Caco-2 (cell line): ENCODE measurements around the gene AGAP1. TPM values are rescaled to one million over a fixed set of nuclear protein-coding genes. Genes with fewer than 3 reads are reported as not detected.

Source experiments
- BruUV-seq: library from RNA; stranded (reverse); fragments of 400-500 nt; replicated peaks from 2 replicates; lab custom pipeline; 2021; lab: Mats Ljungman, UMichigan
- CTCF ChIA-PET: fragments of 300-600 bp; sonication (Branson Sonifier 250); formaldehyde crosslinking; loops from one replicate; lab custom pipeline; 2022; ENCODE audit warnings: antibody characterized with exemption; lab: Charles Lee
- POLR2A ChIA-PET: fragments of 300-600 bp; sonication (Branson Sonifier 250); formaldehyde crosslinking; loops from one replicate; lab custom pipeline; 2022; ENCODE audit warnings: antibody characterized with exemption; lab: Charles Lee
- DNase-seq, 2 experiments: peaks; one replicate each; pipeline versions ENCODE4 v3.0.0 to v3.0.0-alpha.2; 2020 to 2022
- H3K27me3 ChIP-seq: replicated peaks from 2 replicates; pipeline ENCODE4 v1.6.0; 2011; ENCODE audit warnings: low read length; ENCODE audit not compliant: control insufficient read depth, insufficient read depth
- H3K36me3 ChIP-seq: 2 replicates; pipeline ENCODE4 v1.5.1; 2011; ENCODE audit warnings: low read length; ENCODE audit not compliant: control insufficient read depth, insufficient read depth
- H3K4me1 ChIP-seq: fragments of 250-450 bp; sonication (Bioruptor Pico); 2 replicates; pipeline ENCODE4 v1.5.1; 2020; ENCODE audit warnings: mild to moderate bottlenecking
- H3K4me3 ChIP-seq: 2 replicates; pipeline ENCODE4 v1.5.1; 2011; ENCODE audit warnings: low read depth, mild to moderate bottlenecking, control low read depth, low read length
- H3K9me3 ChIP-seq: fragments of 250-450 bp; sonication (Bioruptor Pico); 2 replicates; pipeline ENCODE4 v1.5.1; 2020; ENCODE audit warnings: mild to moderate bottlenecking, moderate library complexity
- H3K27ac Mint-ChIP-seq: one replicate; pipeline ENCODE4 v1.8.0; 2022; ENCODE audit warnings: mixed read lengths; ENCODE audit not compliant: unreplicated experiment
- H3K27me3 Mint-ChIP-seq: one replicate; pipeline ENCODE4 v1.8.0; 2022; ENCODE audit warnings: mixed read lengths; ENCODE audit not compliant: insufficient read depth, unreplicated experiment
- H3K36me3 Mint-ChIP-seq: one replicate; pipeline ENCODE4 v1.8.0; 2022; ENCODE audit warnings: mild to moderate bottlenecking, mixed read lengths; ENCODE audit not compliant: insufficient read depth, unreplicated experiment
- H3K4me1 Mint-ChIP-seq: one replicate; pipeline ENCODE4 v1.8.0; 2022; ENCODE audit warnings: low read depth, mixed read lengths; ENCODE audit not compliant: unreplicated experiment
- H3K4me3 Mint-ChIP-seq: one replicate; pipeline ENCODE4 v1.8.0; 2022; ENCODE audit warnings: mild to moderate bottlenecking, moderate library complexity, mixed read lengths; ENCODE audit not compliant: unreplicated experiment
- H3K9me3 Mint-ChIP-seq: one replicate; pipeline ENCODE4 v1.8.0; 2022; ENCODE audit warnings: mixed read lengths; ENCODE audit not compliant: unreplicated experiment
- intact Hi-C: fragments of 100-400 bp; cut with micrococcal nuclease; formaldehyde crosslinking; loops from one replicate; pipeline ENCODE4 v1.10.0; 2022; ENCODE audit not compliant: unreplicated experiment
- total RNA-seq: library from RNA; stranded (reverse); gene quantifications from 2 replicates; pipeline ENCODE4 v1.2.3, GENCODE V29; 2022
- TF ChIP-seq, protein P1 (sequence below), 2 experiments: fragments of 200-600 bp in 1 of 2; IDR thresholded peaks; 1 replicate in 1 of 2; 2 replicates in 1 of 2; pipeline versions ENCODE4 v1.5.1 to v1.8.0; 2011 to 2022; ENCODE audit warnings: antibody characterized with exemption in 1 of 2, control low read depth in 1 of 2, inconsistent platforms in 1 of 2, low read depth in 1 of 2, low read length in 1 of 2, mild to moderate bottlenecking in 1 of 2, moderate library complexity in 1 of 2; ENCODE audit not compliant: insufficient read depth in 1 of 2, severe bottlenecking in 1 of 2, unreplicated experiment in 1 of 2

Gene AGAP1
- total RNA-seq, 1 experiment from 2014 or later, result 41.7 TPM

DNA sequence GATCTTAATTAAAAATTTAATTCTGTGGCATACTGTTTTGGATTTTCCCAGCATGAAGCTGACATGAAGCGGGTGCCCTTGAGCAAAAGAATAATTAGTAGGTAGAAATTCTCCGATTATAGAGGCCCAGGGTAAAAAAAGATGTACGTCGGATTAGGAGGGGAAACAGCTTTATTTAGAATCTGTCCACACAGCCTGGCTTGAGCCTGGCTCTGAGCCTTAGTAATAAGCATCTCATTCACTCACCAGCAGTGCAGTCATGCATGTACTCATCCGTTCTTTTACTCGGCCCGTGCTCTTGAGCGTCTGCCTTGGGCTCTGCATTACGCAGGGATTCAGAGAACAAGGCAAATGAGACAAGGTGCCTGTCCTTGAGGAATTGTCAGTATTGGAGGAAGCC lies 219.3 kb downstream of the AGAP1 start:
- Histone ChIP-seq H3K9me3 (no peaks in the 10 kb centered on the region), H3K27me3 (no peaks in the 10 kb centered on the region), H3K36me3 (no peaks in the 10 kb centered on the region; the same call in 1 of the 2 replicates), H3K4me1 (peaks cover 18% of the 10 kb centered on the region), H3K4me3 (no peak overlapping the region)
- intact Hi-C loops, result no loop called here
- Mint-ChIP-seq H3K27me3 (no peaks in the 10 kb centered on the region), H3K27ac (no peak overlapping the region), H3K36me3 (peaks cover 36% of the 10 kb centered on the region), H3K4me3 (no peak overlapping the region), H3K9me3 (no peaks in the 10 kb centered on the region), H3K4me1 (peaks cover 12% of the 10 kb centered on the region)
- no TSS peak for BruUV-seq
- ChIA-PET POLR2A (no interaction called here), CTCF (no interaction called here)
- TF ChIP-seq, protein P1, sequence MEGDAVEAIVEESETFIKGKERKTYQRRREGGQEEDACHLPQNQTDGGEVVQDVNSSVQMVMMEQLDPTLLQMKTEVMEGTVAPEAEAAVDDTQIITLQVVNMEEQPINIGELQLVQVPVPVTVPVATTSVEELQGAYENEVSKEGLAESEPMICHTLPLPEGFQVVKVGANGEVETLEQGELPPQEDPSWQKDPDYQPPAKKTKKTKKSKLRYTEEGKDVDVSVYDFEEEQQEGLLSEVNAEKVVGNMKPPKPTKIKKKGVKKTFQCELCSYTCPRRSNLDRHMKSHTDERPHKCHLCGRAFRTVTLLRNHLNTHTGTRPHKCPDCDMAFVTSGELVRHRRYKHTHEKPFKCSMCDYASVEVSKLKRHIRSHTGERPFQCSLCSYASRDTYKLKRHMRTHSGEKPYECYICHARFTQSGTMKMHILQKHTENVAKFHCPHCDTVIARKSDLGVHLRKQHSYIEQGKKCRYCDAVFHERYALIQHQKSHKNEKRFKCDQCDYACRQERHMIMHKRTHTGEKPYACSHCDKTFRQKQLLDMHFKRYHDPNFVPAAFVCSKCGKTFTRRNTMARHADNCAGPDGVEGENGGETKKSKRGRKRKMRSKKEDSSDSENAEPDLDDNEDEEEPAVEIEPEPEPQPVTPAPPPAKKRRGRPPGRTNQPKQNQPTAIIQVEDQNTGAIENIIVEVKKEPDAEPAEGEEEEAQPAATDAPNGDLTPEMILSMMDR (IDR thresholded peaks at IDR 0.05; ENCODE audit: insufficient read depth in 1 of 2, low read depth in 1 of 2, low read length in 1 of 2, severe bottlenecking in 1 of 2, unreplicated experiment in 1 of 2), result no peak
- no peak for DNase-seq

DNA sequence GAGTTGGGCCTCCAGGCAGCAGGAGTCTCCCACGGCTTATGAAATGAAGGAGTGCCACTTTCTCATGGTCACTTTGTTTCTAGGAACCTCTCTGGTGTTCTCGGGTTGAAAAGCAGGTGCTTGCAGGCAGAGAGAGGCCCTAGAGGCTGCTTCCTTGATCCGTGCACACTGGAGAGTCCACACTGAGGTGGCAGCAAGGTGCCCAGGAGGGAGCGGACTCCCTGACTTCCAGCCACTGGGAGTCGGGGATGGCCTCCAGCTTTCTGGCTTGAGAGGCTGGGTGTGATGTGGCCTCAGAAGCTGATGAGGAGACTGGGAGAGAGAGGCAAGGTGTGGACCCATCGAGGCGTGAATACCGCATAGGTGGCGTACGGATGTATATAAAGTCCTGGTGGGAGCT lies 221.8 kb downstream of the AGAP1 start:
- Mint-ChIP-seq H3K4me1 (no peaks in the 10 kb centered on the region), H3K27me3 (no peaks in the 10 kb centered on the region), H3K36me3 (peaks cover 20% of the 10 kb centered on the region), H3K4me3 (no peak overlapping the region), H3K9me3 (no peaks in the 10 kb centered on the region), H3K27ac (no peak overlapping the region)
- Histone ChIP-seq H3K4me3 (no peak overlapping the region), H3K36me3 (no peaks in the 10 kb centered on the region; the same call in 1 of the 2 replicates), H3K9me3 (no peaks in the 10 kb centered on the region), H3K27me3 (no peaks in the 10 kb centered on the region), H3K4me1 (no peaks in the 10 kb centered on the region)
- DNase-seq, result no peak
- intact Hi-C loops, result no loop called here
- CTCF ChIA-PET, result interaction anchor here (0.6 to 1.0 kb wide), 2 partner anchors 30 to 33 kb away, joined by 3 to 6 read pairs; no protein-coding TSS in a partner anchor
- BruUV-seq, result no TSS peak
- POLR2A ChIA-PET, result no interaction called here
- TF ChIP-seq, protein P1 (IDR thresholded peaks at IDR 0.05; ENCODE audit: insufficient read depth in 1 of 2, low read depth in 1 of 2, low read length in 1 of 2, severe bottlenecking in 1 of 2, unreplicated experiment in 1 of 2), result no peak

DNA sequence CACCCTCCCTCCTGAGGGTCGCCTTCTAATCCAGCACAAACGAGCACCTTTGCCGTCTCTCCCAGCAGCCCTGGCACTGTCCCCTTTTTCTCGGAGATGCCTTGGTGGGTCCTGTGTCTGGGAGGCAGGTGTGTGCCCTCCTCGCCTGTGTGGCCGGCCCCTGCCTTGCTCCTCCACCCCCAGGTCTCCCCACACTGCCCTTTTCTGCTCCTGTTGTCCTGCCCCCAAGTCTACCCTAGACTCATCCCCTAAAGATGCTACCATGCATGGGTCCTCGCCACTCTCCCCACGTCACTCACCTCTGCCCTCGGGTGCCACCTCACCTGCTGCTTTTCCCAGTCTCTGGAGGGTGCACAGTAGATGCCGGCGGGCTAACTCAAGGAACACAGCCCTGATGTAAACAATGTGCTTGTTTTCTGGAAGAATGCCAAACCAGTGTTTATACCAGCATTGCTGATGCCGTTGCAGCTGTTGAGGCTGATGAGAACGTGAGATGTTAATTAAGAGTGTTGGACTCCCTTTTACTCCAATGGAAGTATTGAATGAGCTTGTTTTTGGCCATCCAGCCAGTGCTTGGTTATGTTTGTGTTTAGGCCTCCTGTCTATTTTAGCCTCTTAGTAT lies 223.1 kb downstream of the AGAP1 start:
- Mint-ChIP-seq H3K9me3 (no peaks in the 10 kb centered on the region), H3K4me1 (no peaks in the 10 kb centered on the region), H3K27ac (no peak overlapping the region), H3K4me3 (no peak overlapping the region), H3K27me3 (no peaks in the 10 kb centered on the region), H3K36me3 (peaks cover 14% of the 10 kb centered on the region)
- H3K4me3 ChIP-seq, result no peak overlapping the region
- CTCF ChIA-PET, result no interaction called here
- POLR2A ChIA-PET, result no interaction called here
- no peaks in the 10 kb centered on the region for H3K27me3 ChIP-seq
- no peaks in the 10 kb centered on the region for H3K36me3 ChIP-seq
- no peak for DNase-seq
- TF ChIP-seq, protein P1 (IDR thresholded peaks at IDR 0.05; ENCODE audit: insufficient read depth in 1 of 2, low read depth in 1 of 2, low read length in 1 of 2, severe bottlenecking in 1 of 2, unreplicated experiment in 1 of 2), result no peak
- no TSS peak for BruUV-seq
- H3K9me3 ChIP-seq, result no peaks in the 10 kb centered on the region
- H3K4me1 ChIP-seq, result no peaks in the 10 kb centered on the region
- intact Hi-C loops, result no loop called here
